WTC11 (cell line): ENCODE results near the gene LATS1. TPM values are rescaled to one million over a fixed set of nuclear protein-coding genes. Genes with fewer than 3 reads are reported as not detected.

Experiments
- ATAC-seq: fragments of 200-7000 bp; cut with Tn5 transposase; 2 replicates; pipeline ENCODE4 v1.10.0; 2021; ENCODE audit warnings: mild to moderate bottlenecking, moderate library complexity
- CTCF ChIA-PET: fragments of 300-600 bp; sonication (Branson Sonifier 250); formaldehyde crosslinking; loops from one replicate; lab custom pipeline; 2021; ENCODE audit warnings: antibody characterized with exemption; lab: Charles Lee
- POLR2A ChIA-PET: fragments of 350-600 bp; sonication (Branson Sonifier 250); formaldehyde crosslinking; loops from one replicate; lab custom pipeline; 2021; ENCODE audit warnings: antibody characterized with exemption; lab: Charles Lee
- DNase-seq: peaks from one replicate; pipeline ENCODE4 v3.0.0; 2021; ENCODE audit warnings: low spot score
- H3K27ac Mint-ChIP-seq: 2 replicates; pipeline ENCODE4 v1.8.0; 2021; ENCODE audit warnings: mixed read lengths
- H3K27me3 Mint-ChIP-seq: 2 replicates; pipeline ENCODE4 v1.8.0; 2021; ENCODE audit warnings: low read depth, mild to moderate bottlenecking, moderate library complexity, mixed read lengths
- H3K36me3 Mint-ChIP-seq: 2 replicates; pipeline ENCODE4 v1.8.0; 2021; ENCODE audit warnings: mixed read lengths
- H3K4me1 Mint-ChIP-seq: 2 replicates; pipeline ENCODE4 v1.8.0; 2022; ENCODE audit warnings: mixed read lengths
- H3K4me3 Mint-ChIP-seq: 2 replicates; pipeline ENCODE4 v1.8.0; 2021; ENCODE audit warnings: mild to moderate bottlenecking, moderate library complexity, mixed read lengths
- H3K9me3 Mint-ChIP-seq: 2 replicates; pipeline ENCODE4 v1.8.0; 2021; ENCODE audit warnings: mixed read lengths
- AR ChIP-seq: fragments of 250-450 bp; sonication (Bioruptor Pico); IDR thresholded peaks from 2 replicates; pipeline ENCODE4 v1.9.0; 2021; ENCODE audit warnings: mild to moderate bottlenecking
- CREM ChIP-seq: sonication (generic); formaldehyde crosslinking; IDR thresholded peaks from 2 replicates; pipeline ENCODE4 v1.8.1; 2022; ENCODE audit warnings: mild to moderate bottlenecking, missing genetic modification reagents, moderate library complexity
- CTCF ChIP-seq: fragments of 200-600 bp; IDR thresholded peaks from 2 replicates; pipeline ENCODE4 v1.8.0; 2022; ENCODE audit warnings: antibody characterized with exemption
- GTF2I ChIP-seq: fragments of 250-450 bp; sonication (Bioruptor Pico); conservative IDR thresholded peaks from 2 replicates; pipeline ENCODE4 v1.4.0; 2021; ENCODE audit warnings: mild to moderate bottlenecking
- IRF2 ChIP-seq: sonication (generic); formaldehyde crosslinking; IDR thresholded peaks from 2 replicates; pipeline ENCODE4 v1.8.0; 2022; ENCODE audit warnings: low read depth, missing genetic modification reagents, borderline replicate concordance
- JAZF1 ChIP-seq: fragments of 250-450 bp; sonication (Bioruptor Pico); IDR thresholded peaks from 2 replicates; pipeline ENCODE4 v1.9.0; 2021; ENCODE audit warnings: moderate library complexity, mild to moderate bottlenecking, inconsistent platforms
- NFE2L1 ChIP-seq: sonication (generic); formaldehyde crosslinking; IDR thresholded peaks from 2 replicates; pipeline ENCODE4 v1.8.1; 2023; ENCODE audit warnings: missing genetic modification reagents
- PRRX2 ChIP-seq: fragments of 250-450 bp; sonication (Bioruptor Pico); IDR thresholded peaks from 2 replicates; pipeline ENCODE4 v1.8.0; 2021; ENCODE audit warnings: mild to moderate bottlenecking
- RORB ChIP-seq: fragments of 250-450 bp; sonication (Bioruptor Pico); IDR thresholded peaks from 2 replicates; pipeline ENCODE4 v1.9.0; 2021; ENCODE audit warnings: mild to moderate bottlenecking
- TEAD4 ChIP-seq: sonication (generic); formaldehyde crosslinking; IDR thresholded peaks from 2 replicates; pipeline ENCODE4 v1.8.0; 2022; ENCODE audit warnings: mild to moderate bottlenecking, missing genetic modification reagents
- ZBTB43 ChIP-seq: sonication (generic); formaldehyde crosslinking; IDR thresholded peaks from 2 replicates; pipeline ENCODE4 v1.8.1; 2023; ENCODE audit warnings: mild to moderate bottlenecking, missing genetic modification reagents
- ZNF232 ChIP-seq: sonication (generic); formaldehyde crosslinking; IDR thresholded peaks from 2 replicates; pipeline ENCODE4 v1.8.0; 2022; ENCODE audit warnings: mild to moderate bottlenecking, missing genetic modification reagents
- ZNF416 ChIP-seq: fragments of 250-450 bp; sonication (Bioruptor Pico); IDR thresholded peaks from 2 replicates; pipeline ENCODE4 v1.9.0; 2021; ENCODE audit warnings: mild to moderate bottlenecking, inconsistent platforms
- total RNA-seq: library from RNA; stranded (reverse); gene quantifications from 3 replicates; pipeline ENCODE4 v1.2.3, GENCODE V29; 2021
- TF ChIP-seq, protein P1 (sequence below): sonication (generic); formaldehyde crosslinking; conservative IDR thresholded peaks from 2 replicates; pipeline ENCODE4 v1.8.1; 2023; ENCODE audit warnings: mild to moderate bottlenecking, low read depth, missing genetic modification reagents, moderate library complexity
- TF ChIP-seq, protein P2 (sequence below): sonication (generic); formaldehyde crosslinking; IDR thresholded peaks from 2 replicates; pipeline ENCODE4 v1.8.1; 2023; ENCODE audit warnings: mild to moderate bottlenecking, missing genetic modification reagents

The LATS1 gene
- total RNA-seq, 1 experiment from 2014 or later = 24.2 TPM

DNA sequence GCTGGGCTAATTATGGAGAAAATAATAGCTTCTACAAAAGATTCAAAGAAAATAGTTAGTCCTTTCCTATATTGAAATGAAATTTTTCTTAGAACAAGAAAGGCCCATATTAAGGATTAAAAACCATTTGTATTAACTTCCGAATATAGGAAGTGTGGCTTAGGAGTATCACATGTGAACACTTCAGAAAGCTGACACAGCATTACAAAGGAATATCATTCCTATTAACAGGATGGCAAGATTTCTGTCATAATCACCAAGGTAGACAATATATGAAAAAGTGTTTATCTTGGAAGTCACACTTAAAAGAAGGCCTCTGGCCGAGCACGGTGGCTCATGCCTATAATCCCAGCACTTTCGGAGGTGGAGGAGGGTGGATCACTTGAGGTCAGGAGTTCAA lies 5.4 kb upstream of the LATS1 start:
- ChIA-PET POLR2A (no interaction called here), CTCF (interaction anchor here (0.6 kb wide), 2 partner anchors 29 to 88 kb away, joined by 4 to 6 read pairs; no protein-coding TSS in a partner anchor)
- Mint-ChIP-seq H3K27me3 (no peaks in the 10 kb centered on the region), H3K4me3 (no peak overlapping the region), H3K27ac (no peak overlapping the region), H3K4me1 (peaks cover 3% of the 10 kb centered on the region), H3K36me3 (peaks cover 21% of the 10 kb centered on the region), H3K9me3 (no peaks in the 10 kb centered on the region)
- ATAC-seq (no peak), DNase-seq (no peak)
- TF ChIP-seq PRRX2 = no peak
- TF ChIP-seq TEAD4 (CRISPR knock-in tag) = no peak

- TF ChIP-seq CTCF (no peak), ZNF232 (CRISPR knock-in tag) (no peak)
- peaks cover 3% of the 10 kb centered on the region; the same call in 1 of the 2 replicates for H3K36me3 Mint-ChIP-seq
- ChIA-PET POLR2A (no interaction called here), CTCF (no interaction called here)
- peak overlapping the region; percentile 31 for H3K27ac Mint-ChIP-seq
- H3K9me3 Mint-ChIP-seq = no peaks in the 10 kb centered on the region
- H3K4me3 Mint-ChIP-seq = no peak overlapping the region
- no peaks in the 10 kb centered on the region for H3K27me3 Mint-ChIP-seq
- ATAC-seq (no peak), DNase-seq (no peak)
- peaks cover 17% of the 10 kb centered on the region for H3K4me1 Mint-ChIP-seq
Observed at GRCh38 chr6:149719531-149719930, 1.6 kb upstream of the LATS1 start.

GRCh38 chr6:149717255-149717587 lies 680 bp downstream of the LATS1 start:
- Mint-ChIP-seq H3K4me3 (peak overlapping the region; percentile 84), H3K9me3 (no peaks in the 10 kb centered on the region), H3K36me3 (no peaks in the 10 kb centered on the region), H3K27me3 (no peaks in the 10 kb centered on the region), H3K4me1 (peaks cover 17% of the 10 kb centered on the region), H3K27ac (peak overlapping the region; percentile 85)
- TF ChIP-seq JAZF1 (CRISPR knock-in tag) = no peak
- TF ChIP-seq, protein P1, sequence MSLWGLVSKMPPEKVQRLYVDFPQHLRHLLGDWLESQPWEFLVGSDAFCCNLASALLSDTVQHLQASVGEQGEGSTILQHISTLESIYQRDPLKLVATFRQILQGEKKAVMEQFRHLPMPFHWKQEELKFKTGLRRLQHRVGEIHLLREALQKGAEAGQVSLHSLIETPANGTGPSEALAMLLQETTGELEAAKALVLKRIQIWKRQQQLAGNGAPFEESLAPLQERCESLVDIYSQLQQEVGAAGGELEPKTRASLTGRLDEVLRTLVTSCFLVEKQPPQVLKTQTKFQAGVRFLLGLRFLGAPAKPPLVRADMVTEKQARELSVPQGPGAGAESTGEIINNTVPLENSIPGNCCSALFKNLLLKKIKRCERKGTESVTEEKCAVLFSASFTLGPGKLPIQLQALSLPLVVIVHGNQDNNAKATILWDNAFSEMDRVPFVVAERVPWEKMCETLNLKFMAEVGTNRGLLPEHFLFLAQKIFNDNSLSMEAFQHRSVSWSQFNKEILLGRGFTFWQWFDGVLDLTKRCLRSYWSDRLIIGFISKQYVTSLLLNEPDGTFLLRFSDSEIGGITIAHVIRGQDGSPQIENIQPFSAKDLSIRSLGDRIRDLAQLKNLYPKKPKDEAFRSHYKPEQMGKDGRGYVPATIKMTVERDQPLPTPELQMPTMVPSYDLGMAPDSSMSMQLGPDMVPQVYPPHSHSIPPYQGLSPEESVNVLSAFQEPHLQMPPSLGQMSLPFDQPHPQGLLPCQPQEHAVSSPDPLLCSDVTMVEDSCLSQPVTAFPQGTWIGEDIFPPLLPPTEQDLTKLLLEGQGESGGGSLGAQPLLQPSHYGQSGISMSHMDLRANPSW (CRISPR knock-in tag) = no peak
- no peak for TF ChIP-seq GTF2I (CRISPR knock-in tag)
- no peak for TF ChIP-seq NFE2L1 (CRISPR knock-in tag)
- no peak for TF ChIP-seq IRF2 (CRISPR knock-in tag)
- no peak for TF ChIP-seq RORB (CRISPR knock-in tag)
- TF ChIP-seq, protein P2, sequence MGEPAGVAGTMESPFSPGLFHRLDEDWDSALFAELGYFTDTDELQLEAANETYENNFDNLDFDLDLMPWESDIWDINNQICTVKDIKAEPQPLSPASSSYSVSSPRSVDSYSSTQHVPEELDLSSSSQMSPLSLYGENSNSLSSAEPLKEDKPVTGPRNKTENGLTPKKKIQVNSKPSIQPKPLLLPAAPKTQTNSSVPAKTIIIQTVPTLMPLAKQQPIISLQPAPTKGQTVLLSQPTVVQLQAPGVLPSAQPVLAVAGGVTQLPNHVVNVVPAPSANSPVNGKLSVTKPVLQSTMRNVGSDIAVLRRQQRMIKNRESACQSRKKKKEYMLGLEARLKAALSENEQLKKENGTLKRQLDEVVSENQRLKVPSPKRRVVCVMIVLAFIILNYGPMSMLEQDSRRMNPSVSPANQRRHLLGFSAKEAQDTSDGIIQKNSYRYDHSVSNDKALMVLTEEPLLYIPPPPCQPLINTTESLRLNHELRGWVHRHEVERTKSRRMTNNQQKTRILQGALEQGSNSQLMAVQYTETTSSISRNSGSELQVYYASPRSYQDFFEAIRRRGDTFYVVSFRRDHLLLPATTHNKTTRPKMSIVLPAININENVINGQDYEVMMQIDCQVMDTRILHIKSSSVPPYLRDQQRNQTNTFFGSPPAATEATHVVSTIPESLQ (CRISPR knock-in tag) = no peak
- ChIA-PET CTCF (interaction anchor here (0.8 to 1.5 kb wide), 3 partner anchors 15 to 364 kb away, joined by 3 to 5 read pairs (median 4); partner anchors contain the start of gene NUP43), POLR2A (interaction anchor here (1.3 kb wide), 1 partner anchor 32 kb away, joined by 3 read pairs; the partner anchor contains the start of gene PCMT1)
- DNase-seq (no peak), ATAC-seq (no peak)

GRCh38 chr6:149716181-149716963 lies 1.5 kb downstream of the LATS1 start:
- H3K9me3 Mint-ChIP-seq = no peaks in the 10 kb centered on the region
- no peaks in the 10 kb centered on the region for H3K36me3 Mint-ChIP-seq
- ATAC-seq (no peak), DNase-seq (no peak)
- peak overlapping the region; percentile 84 for H3K4me3 Mint-ChIP-seq
- H3K27me3 Mint-ChIP-seq = no peaks in the 10 kb centered on the region
- ChIA-PET CTCF (no interaction called here), POLR2A (no interaction called here)
- H3K4me1 Mint-ChIP-seq = peaks cover 21% of the 10 kb centered on the region
- peak overlapping the region; percentile 82 for H3K27ac Mint-ChIP-seq
- TF ChIP-seq ZBTB43 (CRISPR knock-in tag) (no peak), CREM (CRISPR knock-in tag) (no peak), AR (no peak), ZNF416 (CRISPR knock-in tag) (no peak)
- TF ChIP-seq, protein P2 (CRISPR knock-in tag) = no peak
